Left renal pelvis (tissue), 4 donors: Measurements from ENCODE around the gene BCL3. TPM values are rescaled to one million over a fixed set of nuclear protein-coding genes. Genes with fewer than 3 reads are reported as not detected.

Source experiments
- polyA plus RNA-seq, 4 donors: library from polyadenylated mRNA; unstranded; fragments of 120-200 nt; gene quantifications; one replicate each; pipeline ENCODE4 v1.2.1, GENCODE V29; 2013; ENCODE audit not compliant: insufficient read length in 4 of 4

BCL3 gene
- polyA plus RNA-seq, 4 donors, result 5.5 to 16.5 (median 8.8) TPM

Other genes starting within 250 kb of the BCL3 start
- 10 to 100 TPM; 13.9 to 19.2 (median 15.6) TPM for gene ZNF180, start 248.2 kb upstream of the BCL3 start, polyA plus RNA-seq
- not detected for gene CEACAM20, start 219.0 kb upstream of the BCL3 start, polyA plus RNA-seq
- gene IGSF23, start 135.1 kb upstream of the BCL3 start, polyA plus RNA-seq, result 1 to 10 TPM in 1 of 4 donors, under 1 TPM in 2, not detected in 1; 0.73 to 1.5 (median 0.85) TPM
- 10 to 100 TPM; 21.3 to 39.9 (median 28.3) TPM for gene PVR, start 104.8 kb upstream of the BCL3 start, polyA plus RNA-seq
- 10 to 100 TPM in 2 of 4 donors, 1 to 10 TPM in 2; 9.0 to 27.2 (median 14.3) TPM for gene CEACAM19, start 77.2 kb upstream of the BCL3 start, polyA plus RNA-seq
- not detected for gene CEACAM16, start 49.6 kb upstream of the BCL3 start, polyA plus RNA-seq
- gene CBLC, start 29.2 kb downstream of the BCL3 start, polyA plus RNA-seq, result 1 to 10 TPM in 3 of 4 donors, under 1 TPM in 1; 0.25 to 7.9 (median 6.0) TPM
- 100 to 1,000 TPM in 3 of 4 donors, 10 to 100 TPM in 1; 71.5 to 730 (median 500) TPM for gene BCAM, start 60.4 kb downstream of the BCL3 start, polyA plus RNA-seq
- gene NECTIN2, start 97.6 kb downstream of the BCL3 start, polyA plus RNA-seq, result 100 to 1,000 TPM in 3 of 4 donors, 10 to 100 TPM in 1; 74.3 to 165 (median 151) TPM
- 10 to 100 TPM; 27.3 to 53.4 (median 43.9) TPM for gene TOMM40, start 142.5 kb downstream of the BCL3 start, polyA plus RNA-seq
- 100 to 1,000 TPM in 3 of 4 donors, 10 to 100 TPM in 1; 51.2 to 397 (median 259) TPM for gene APOE, start 157.1 kb downstream of the BCL3 start, polyA plus RNA-seq
- gene APOC1, start 165.9 kb downstream of the BCL3 start, polyA plus RNA-seq, result 10 to 100 TPM in 2 of 4 donors, 1 to 10 TPM in 2; 8.7 to 25.0 (median 9.9) TPM
- not detected for gene APOC4, start 193.5 kb downstream of the BCL3 start, polyA plus RNA-seq
- gene APOC2, start 197.3 kb downstream of the BCL3 start, polyA plus RNA-seq, result 10 to 100 TPM in 2 of 4 donors, 1 to 10 TPM in 2; 4.3 to 12.8 (median 8.8) TPM
- gene CLPTM1, start 206.7 kb downstream of the BCL3 start, polyA plus RNA-seq, result 100 to 1,000 TPM in 2 of 4 donors, 10 to 100 TPM in 2; 70.4 to 125 (median 103) TPM